K562 (cell line): ENCODE data around the gene PCYT1A. TPM values are rescaled to one million over a fixed set of nuclear protein-coding genes. Genes with fewer than 3 reads are reported as not detected.
A peak's percentile ranks its signal among the peaks of the same experiment; 100 is the strongest.

ENCODE experiments used
- ATAC-seq: fragments of 200-7000 bp; cut with Tn5 transposase; 3 replicates; pipeline ENCODE4 v1.9.1; 2020; ENCODE audit warnings: moderate library complexity
- BruUV-seq: library from RNA; stranded (reverse); fragments of 400-500 nt; replicated peaks from 2 replicates; lab custom pipeline; 2021; lab: Mats Ljungman, UMichigan
- CTCF ChIA-PET: fragments of 300-600 bp; formaldehyde crosslinking; extraction: SDS; loops from one replicate; lab custom pipeline; 2021; ENCODE audit warnings: low intra/inter-chr PET ratio; lab: Yijun Ruan, JAX
- POLR2A ChIA-PET: fragments of 300-600, 350-650 bp; sonication (Branson Sonifier 250); formaldehyde crosslinking; extraction: SDS; loops from one replicate; lab custom pipeline; 2021; ENCODE audit warnings: antibody characterized with exemption, inconsistent platforms; lab: Yijun Ruan, JAX
- DNase-seq, 4 experiments: peaks; one replicate each; pipeline versions ENCODE4 v3.0.0 to v3.0.0-alpha.2; 2011 to 2018; ENCODE audit warnings: low spot score in 3 of 4, mixed read lengths in 3 of 4; ENCODE audit errors: extremely low read depth in 1 of 4
- FAIRE-seq: peaks from 2 replicates; lab custom pipeline; 2011; peaks lifted over from hg19 to GRCh38; lab: Jason Lieb, UNC
- H2AFZ ChIP-seq: 2 replicates; pipeline ENCODE4 v1.6.0; 2011; ENCODE audit warnings: low read depth, low read length, control low read depth, inconsistent platforms
- H3K27ac ChIP-seq: fragments of 200-600 bp; 3 replicates; pipeline ENCODE4 v1.8.0; 2011; ENCODE audit warnings: low read depth, mild to moderate bottlenecking, control low read depth, inconsistent platforms, low read length, moderate library complexity, mixed read lengths; ENCODE audit errors: extremely low read depth
- H3K27me3 ChIP-seq, 2 experiments: fragments of 300-600 bp in 1 of 2; 2 replicates in 1 of 2; 3 replicates in 1 of 2; pipeline versions ENCODE4 v1.6.0 to v1.8.0; 2011; ENCODE audit warnings: inconsistent platforms in 2 of 2, low read length in 2 of 2, mild to moderate bottlenecking in 1 of 2, mixed read lengths in 1 of 2, moderate library complexity in 1 of 2; ENCODE audit not compliant: control insufficient read depth in 2 of 2, insufficient read depth in 2 of 2
- H3K36me3 ChIP-seq: fragments of 300-600 bp; 3 replicates; pipeline ENCODE4 v1.8.0; 2011; ENCODE audit warnings: mild to moderate bottlenecking, low read length, inconsistent platforms; ENCODE audit not compliant: control insufficient read depth, insufficient read depth
- H3K4me1 ChIP-seq, 2 experiments: fragments of 200-600 bp in 1 of 2; replicated peaks in 1 of 2; 2 replicates in 1 of 2; 3 replicates in 1 of 2; pipeline versions ENCODE4 v1.5.1 to v1.8.0; 2011; ENCODE audit warnings: inconsistent platforms in 2 of 2, low read length in 2 of 2, mild to moderate bottlenecking in 1 of 2, mixed read lengths in 1 of 2, moderate library complexity in 1 of 2; ENCODE audit not compliant: control insufficient read depth in 2 of 2, insufficient read depth in 2 of 2
- H3K4me2 ChIP-seq: 2 replicates; pipeline ENCODE4 v1.6.1; 2011; ENCODE audit warnings: low read length, control low read depth, inconsistent platforms, mixed read lengths; ENCODE audit not compliant: insufficient read depth
- H3K4me3 ChIP-seq: fragments of 200-600 bp; sonication (generic), shearing (Covaris generic); 2 replicates; pipeline ENCODE4 v1.5.1; 2016; ENCODE audit warnings: control low read depth, inconsistent platforms
- H3K79me2 ChIP-seq: fragments of 200-600 bp; 3 replicates; pipeline ENCODE4 v1.8.0; 2011; ENCODE audit warnings: low read length, inconsistent platforms; ENCODE audit not compliant: control insufficient read depth, insufficient read depth
- H3K9ac ChIP-seq, 2 experiments: 2 replicates each; pipeline versions ENCODE4 v1.6.0 to v1.6.1; 2011; ENCODE audit warnings: low read depth in 2 of 2, low read length in 2 of 2, control low read depth in 1 of 2, inconsistent platforms in 1 of 2, mild to moderate bottlenecking in 1 of 2, mixed read lengths in 1 of 2; ENCODE audit not compliant: insufficient read depth in 1 of 2
- H3K9me1 ChIP-seq: one replicate; pipeline ENCODE4 v1.6.0; 2011; ENCODE audit warnings: inconsistent platforms, mild to moderate bottlenecking, low read length, moderate library complexity; ENCODE audit not compliant: control insufficient read depth, insufficient read depth
- H3K9me3 ChIP-seq: replicated peaks from 2 replicates; pipeline ENCODE4 v1.5.1; 2011; ENCODE audit warnings: low read depth, low read length, inconsistent platforms; ENCODE audit not compliant: control insufficient read depth, insufficient read depth
- H4K20me1 ChIP-seq: replicated peaks from 2 replicates; pipeline ENCODE4 v1.6.1; 2011; ENCODE audit warnings: low read length, inconsistent platforms, mixed read lengths; ENCODE audit not compliant: control insufficient read depth, insufficient read depth
- ARID1B ChIP-seq: fragments of 450-650 bp; IDR thresholded peaks from 2 replicates; pipeline ENCODE4 v1.6.1; 2016; ENCODE audit warnings: antibody characterized with exemption, mild to moderate bottlenecking, inconsistent platforms
- CCNT2 ChIP-seq: IDR thresholded peaks from 2 replicates; pipeline ENCODE4 v1.6.1; 2011; ENCODE audit warnings: borderline replicate concordance, low read depth, mild to moderate bottlenecking, moderate library complexity, mixed read lengths, low read length; ENCODE audit not compliant: insufficient read length; ENCODE audit errors: extremely low read depth
- CHD1 ChIP-seq: fragments of 200-600 bp; sonication (generic); IDR thresholded peaks from one replicate; pipeline ENCODE4 v1.6.1; 2012; ENCODE audit warnings: mild to moderate bottlenecking, moderate library complexity, low read length, inconsistent platforms
- DMBX1 ChIP-seq: fragments of 250-450 bp; sonication (Bioruptor Pico); IDR thresholded peaks from 2 replicates; pipeline ENCODE4 v1.8.0; 2022; ENCODE audit warnings: inconsistent platforms, mild to moderate bottlenecking, moderate library complexity, borderline replicate concordance
- ESRRA ChIP-seq: fragments of 450-650 bp; IDR thresholded peaks from 2 replicates; pipeline ENCODE4 v1.6.1; 2014; ENCODE audit warnings: low read depth, mild to moderate bottlenecking, moderate library complexity, borderline replicate concordance
- ETV1 ChIP-seq: fragments of 450-650 bp; conservative IDR thresholded peaks from 2 replicates; pipeline ENCODE4 v1.6.1; 2016; ENCODE audit warnings: missing genetic modification characterization, control low read depth, low read depth, missing compliant biosample characterization
- ID3 ChIP-seq, 2 experiments: fragments of 250-450 bp in 1 of 2; fragments of 450-650 bp in 1 of 2; sonication (Bioruptor Pico) in 1 of 2; IDR thresholded peaks; 2 replicates each; pipeline versions ENCODE4 v1.6.1 to v1.8.0; 2016 to 2021; ENCODE audit warnings: mild to moderate bottlenecking in 2 of 2, moderate library complexity in 2 of 2, missing compliant biosample characterization in 1 of 2, missing genetic modification characterization in 1 of 2
- MAFG ChIP-seq: fragments of 450-650 bp; conservative IDR thresholded peaks from 2 replicates; pipeline ENCODE4 v1.6.1; 2016; ENCODE audit warnings: missing genetic modification characterization, missing compliant biosample characterization
- MAZ ChIP-seq, 2 experiments: fragments of 450-650 bp in 1 of 2; sonication (generic) in 1 of 2; formaldehyde crosslinking; IDR thresholded peaks in 1 of 2; conservative IDR thresholded peaks in 1 of 2; 2 replicates each; pipeline versions ENCODE4 v1.4.0 to v1.5.0; 2020; ENCODE audit warnings: mild to moderate bottlenecking in 1 of 2, missing genetic modification reagents in 1 of 2
- PRPF4 ChIP-seq: fragments of 200-400 bp; formaldehyde crosslinking; IDR thresholded peaks from one replicate; pipeline ENCODE4 v1.6.1; 2017; ENCODE audit warnings: low read length, low read depth, mild to moderate bottlenecking; ENCODE audit not compliant: insufficient read depth, poor library complexity, severe bottlenecking
- RCOR1 ChIP-seq, 2 experiments: IDR thresholded peaks; 2 replicates each; pipeline ENCODE4 v1.6.1; 2012; ENCODE audit warnings: low read depth in 2 of 2, low read length in 2 of 2, borderline replicate concordance in 1 of 2, improper control_type of control experiment in 1 of 2
- SPI1 ChIP-seq: IDR thresholded peaks from 2 replicates; pipeline ENCODE4 v1.6.1; 2011; ENCODE audit warnings: low read depth, low read length, control low read depth, borderline replicate concordance
- ZBTB12 ChIP-seq: fragments of 250-450 bp; sonication (Bioruptor Pico); IDR thresholded peaks from 2 replicates; pipeline ENCODE4 v1.4.0; 2020
- ZKSCAN1 ChIP-seq: fragments of 150-350 bp; IDR thresholded peaks from 2 replicates; pipeline ENCODE4 v1.6.1; 2016; ENCODE audit warnings: low read depth, low read length
- ZNF589 ChIP-seq: fragments of 200-800 bp; sonication (Bioruptor generic); IDR thresholded peaks from 2 replicates; pipeline ENCODE4 v1.6.1; 2016; ENCODE audit warnings: low read depth, missing genetic modification characterization, missing compliant biosample characterization
- ZNF668 ChIP-seq: fragments of 250-450 bp; sonication (Bioruptor Pico); IDR thresholded peaks from 2 replicates; pipeline ENCODE4 v1.8.0; 2022; ENCODE audit warnings: mild to moderate bottlenecking, inconsistent platforms
- ZNF717 ChIP-seq: fragments of 250-450 bp; sonication (Bioruptor Pico); IDR thresholded peaks from 2 replicates; pipeline ENCODE4 v1.5.0; 2021
- WGBS: fragments of 100-300 bp; shearing (Covaris generic); methylation state at CpG from one replicate; pipeline ENCODE4 v1.1.6; 2016; ENCODE audit warnings: low coverage, mixed read lengths; ENCODE audit not compliant: insufficient coverage; ENCODE audit errors: missing lambda C conversion rate; 5-methylcytosine and 5-hydroxymethylcytosine counted together
- in situ Hi-C: fragments of 300-500 bp; cut with MboI; formaldehyde crosslinking; loops from 4 replicates; pipeline ENCODE4 v1.15.0; 2018; ENCODE audit warnings: inconsistent platforms, mixed read lengths
- intact Hi-C: fragments of 100-400 bp; cut with micrococcal nuclease; formaldehyde crosslinking; loops from 2 replicates; pipeline ENCODE4 v1.14.2; 2022
- polyA plus RNA-seq, 8 experiments: library from polyadenylated mRNA; depleted of rRNA in 4 of 8; stranded (reverse) in 5 of 8; unstranded in 3 of 8; fragments of >200 nt; fragmentation: Nextera tagmentation in 2 of 8; fragmentation: Illumina TruSeq in 1 of 8; extraction: Ambion mirVana in 2 of 8; extraction: Trizol in 1 of 8; gene quantifications; 2 replicates each; pipeline versions ENCODE4 v1.2.1 to v1.2.3, GENCODE V29; 2011 to 2014; ENCODE audit warnings: inconsistent platforms in 1 of 8, missing spikeins in 1 of 8
- total RNA-seq, 7 experiments: library from RNA; depleted of rRNA in 6 of 7; stranded (reverse); fragments of >200 nt in 6 of 7; fragmentation: Illumina TruSeq in 2 of 7; extraction: Trizol in 2 of 7; gene quantifications; 2 replicates each; pipeline versions ENCODE4 v1.2.1 to v1.2.3, GENCODE V29; 2011 to 2021; ENCODE audit warnings: low replicate concordance in 1 of 7

Gene PCYT1A
- total and polyA plus RNA-seq, 9 of the 15 experiments (the other 6 are each of a cell fraction or from before 2014, with no cell fraction given), result 13.4 to 62.8 (median 49.4) TPM

- FAIRE-seq (no peak), DNase-seq (peak in 3 of 4 experiments; percentile 33 to 71 (median 57)), ATAC-seq (peak; percentile 43)
- intact Hi-C loops (loop anchor here (2.0 to 10.0 kb wide), 2 partner anchors 67 to 479 kb away; no protein-coding TSS in a partner anchor), in situ Hi-C loops (loop anchor here (5.0 kb wide), 1 partner anchor 117 kb away; no protein-coding TSS in a partner anchor)
- Histone ChIP-seq H3K4me1 (peaks cover 45 to 89% of the 10 kb centered on the region in 2 experiments), H4K20me1 (no peaks in the 10 kb centered on the region), H2AFZ (peak overlapping the region; percentile 71), H3K36me3 (no peaks in the 10 kb centered on the region), H3K9me1 (no peaks in the 10 kb centered on the region), H3K27me3 (no peaks in the 10 kb centered on the region), H3K4me3 (no peak overlapping the region), H3K4me2 (peak overlapping the region; percentile 64), H3K9me3 (no peaks in the 10 kb centered on the region), H3K27ac (peak overlapping the region; percentile 64), H3K79me2 (peaks cover 25% of the 10 kb centered on the region), H3K9ac (peak overlapping the region; percentile 45 to 72; a peak in 3 of 4 replicates)
- POLR2A ChIA-PET, result interaction anchor here (0.6 to 3.0 kb wide), 10 partner anchors 15 to 172 kb away, joined by 3 to 30 read pairs (median 4); partner anchors contain the start of gene TFRC
- CTCF ChIA-PET, result interaction anchor here (4.0 kb wide), 1 partner anchor 121 kb away, joined by 49 read pairs; no protein-coding TSS in a partner anchor
- BruUV-seq, result no TSS peak
- 25% methylated on average over 13 of the region's 13 CpGs for WGBS
- TF ChIP-seq CCNT2 (peak; percentile 82), CHD1 (no peak), ESRRA (no peak), ZKSCAN1 (no peak), ZNF589 (CRISPR knock-in tag) (0 out of 2 replicates have a peak, but pooled peaks have one; percentile 32), ZBTB12 (CRISPR knock-in tag) (no peak), MAFG (no peak), PRPF4 (no peak), SPI1 (peak; percentile 14; the same call in 1 of the 2 replicates), ETV1 (tag) (no peak), ZNF717 (no peak), DMBX1 (peak; percentile 44), ARID1B (peak; percentile 84), RCOR1 (IDR thresholded peaks at IDR 0.05; ENCODE audit: borderline replicate concordance in 1 of 2, low read depth in 2 of 2, low read length in 2 of 2) (0 out of 4 replicates have a peak, but pooled peaks of 1 of the 2 experiments have one; percentile 9), ZNF668 (CRISPR knock-in tag) (peak; percentile 36; the same call in 1 of the 2 replicates), ID3 (CRISPR knock-in tag; IDR thresholded peaks at IDR 0.05) (no peak), ID3 (tag; IDR thresholded peaks at IDR 0.05) (peak; percentile 79), MAZ (CRISPR knock-in tag; conservative IDR thresholded peaks at IDR 0.05 in 1 of 2, IDR thresholded peaks at IDR 0.05 in 1 of 2) (peak in 1 of 2 experiments; percentile 78; a peak in 2 of 4 replicates)
These were observed 93.6 kb downstream of the PCYT1A start for GRCh38 chr3:196193736-196194541.
